Activated CD4-positive, alpha-beta T cell treated with anti-CD3 and anti-CD28 coated beads for 24 hours (primary cell): ENCODE measurements around the gene RANBP9.

ENCODE experiments used
- DNase-seq, 2 donors: peaks; one replicate each; pipeline ENCODE4 v3.0.0-alpha.2; 2020; ENCODE audit warnings: low read depth in 2 of 2

The RANBP9 gene

DNA sequence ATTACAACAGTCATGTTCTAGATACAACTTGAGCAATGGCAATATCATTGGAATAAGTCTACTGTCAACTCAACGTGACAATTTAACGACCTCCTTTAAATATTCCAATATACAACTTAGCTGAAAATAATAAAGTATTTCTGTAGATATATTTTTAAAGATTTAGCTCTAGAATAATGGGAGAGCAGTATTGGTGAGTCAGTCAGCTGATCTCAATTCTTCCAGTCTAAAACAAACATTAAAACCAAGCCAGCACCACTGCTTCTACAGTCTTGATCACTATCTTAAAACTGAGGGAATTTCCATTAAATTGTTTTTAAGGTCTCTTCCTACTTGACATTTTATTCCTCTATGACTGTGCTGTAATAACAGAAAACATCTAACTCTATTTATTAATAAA lies 58.3 kb downstream of the RANBP9 start:
- no peak for DNase-seq

DNA sequence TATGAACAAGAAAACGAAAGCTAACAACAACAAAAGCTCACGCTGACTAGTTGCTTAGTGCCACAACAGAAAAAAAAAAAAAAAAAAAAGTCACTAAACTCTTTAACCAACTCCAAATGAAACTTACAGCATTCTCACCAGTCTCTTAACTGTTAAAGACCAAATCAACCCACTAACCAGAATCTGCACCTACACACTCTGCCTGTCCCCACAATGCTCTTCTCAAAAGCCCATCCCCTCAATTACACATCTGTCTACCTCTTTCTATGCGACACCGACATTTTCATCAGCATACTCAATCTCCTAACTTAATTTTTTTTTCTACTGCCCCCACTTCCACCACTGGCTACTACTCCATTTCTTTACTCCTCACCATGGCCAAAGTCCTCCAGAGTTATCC lies 62.2 kb downstream of the RANBP9 start:
- no peak for DNase-seq

DNA sequence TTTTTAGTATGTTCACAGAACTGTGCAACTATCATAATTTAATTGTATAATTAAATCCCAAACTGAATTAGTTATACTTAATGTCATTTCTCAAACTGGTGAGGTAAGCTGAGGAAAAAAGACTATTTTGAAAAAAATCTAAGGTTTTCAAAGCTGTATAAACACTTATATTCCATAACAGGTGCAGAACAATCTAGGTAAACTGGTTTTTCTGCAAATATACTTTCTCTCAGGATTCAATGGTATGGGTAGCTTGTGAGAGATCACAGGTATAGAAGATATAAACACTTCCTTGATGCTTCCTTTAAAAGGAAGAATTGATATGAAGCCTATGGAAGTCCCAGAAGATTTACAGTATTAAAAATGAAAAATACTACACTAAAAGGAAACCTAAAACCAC lies 62.8 kb downstream of the RANBP9 start:
- no peak for DNase-seq

DNA sequence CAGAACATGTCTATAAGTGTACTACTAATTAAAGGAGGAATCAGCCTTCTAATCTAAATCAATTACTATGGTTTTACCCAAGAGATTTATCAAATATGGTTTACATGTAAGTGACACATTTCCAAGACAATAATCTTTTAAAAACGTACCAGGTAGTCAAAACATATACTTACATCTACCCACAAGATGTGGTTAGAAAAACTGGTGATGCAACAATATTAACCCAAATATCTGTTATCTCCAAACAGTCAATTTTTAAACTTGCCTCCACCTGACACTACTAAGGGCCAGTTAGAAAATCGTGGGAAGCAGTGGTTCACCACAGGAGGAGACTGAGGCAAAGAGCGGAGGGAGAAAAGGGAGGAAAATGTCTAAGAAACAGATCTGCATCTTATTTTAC lies 68.5 kb downstream of the RANBP9 start:
- no peak for DNase-seq

DNA sequence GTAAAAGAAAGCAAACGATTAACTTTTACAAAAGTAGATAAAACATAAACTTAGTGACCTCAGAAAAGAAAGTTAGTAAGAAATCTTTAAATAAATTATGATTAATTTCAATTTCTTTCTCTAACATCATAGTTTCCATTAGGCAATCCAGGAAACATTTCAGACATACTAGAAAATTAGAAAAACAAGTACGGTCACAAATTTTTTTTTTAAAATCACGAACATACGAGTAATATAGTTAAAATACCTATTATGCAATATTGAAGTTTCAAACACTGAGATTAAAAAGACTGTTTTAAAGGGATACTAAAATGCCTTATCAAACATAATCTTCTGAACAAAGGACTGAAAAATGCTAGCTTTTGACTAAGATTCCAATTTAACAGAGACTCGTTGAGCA lies 70.3 kb downstream of the RANBP9 start:
- DNase-seq = no peak

DNA sequence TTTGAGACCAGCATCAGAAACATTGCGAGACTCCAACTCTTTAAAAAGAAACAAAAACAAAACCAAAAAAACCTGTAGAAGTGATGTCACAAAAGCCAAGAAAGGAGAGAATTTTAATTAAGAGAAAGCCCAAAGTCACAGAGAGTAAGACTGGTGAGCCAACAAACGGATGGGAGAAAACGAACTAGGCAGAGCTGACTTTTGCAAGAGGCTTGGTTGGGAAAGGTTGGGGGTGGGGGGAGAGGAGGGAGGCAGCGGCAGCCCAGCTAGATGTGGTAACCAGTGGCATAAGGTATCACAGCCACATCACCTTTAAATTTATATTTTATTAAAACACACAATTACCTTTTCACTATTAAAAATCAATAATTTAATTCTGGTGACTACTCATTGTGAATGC lies 73.0 kb downstream of the RANBP9 start:
- no peak for DNase-seq

DNA sequence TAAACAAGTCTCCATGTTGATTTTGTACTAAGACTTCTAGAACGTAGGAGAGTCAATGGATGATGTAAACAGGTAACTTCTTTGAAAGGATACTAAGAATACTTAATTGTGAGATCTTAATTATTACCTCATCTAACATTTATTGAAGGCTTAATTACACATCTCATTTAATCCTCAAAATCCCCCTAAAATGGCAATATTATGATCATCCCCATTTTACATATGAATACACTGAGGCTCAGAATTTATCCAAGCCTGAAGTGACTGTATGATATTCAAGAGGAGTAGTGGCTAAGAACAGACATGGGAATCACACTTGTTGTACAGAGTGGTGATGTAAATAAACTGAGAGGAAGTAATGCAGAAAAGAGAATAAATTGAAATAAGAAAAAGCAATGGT lies 73.6 kb downstream of the RANBP9 start:
- no peak for DNase-seq

DNA sequence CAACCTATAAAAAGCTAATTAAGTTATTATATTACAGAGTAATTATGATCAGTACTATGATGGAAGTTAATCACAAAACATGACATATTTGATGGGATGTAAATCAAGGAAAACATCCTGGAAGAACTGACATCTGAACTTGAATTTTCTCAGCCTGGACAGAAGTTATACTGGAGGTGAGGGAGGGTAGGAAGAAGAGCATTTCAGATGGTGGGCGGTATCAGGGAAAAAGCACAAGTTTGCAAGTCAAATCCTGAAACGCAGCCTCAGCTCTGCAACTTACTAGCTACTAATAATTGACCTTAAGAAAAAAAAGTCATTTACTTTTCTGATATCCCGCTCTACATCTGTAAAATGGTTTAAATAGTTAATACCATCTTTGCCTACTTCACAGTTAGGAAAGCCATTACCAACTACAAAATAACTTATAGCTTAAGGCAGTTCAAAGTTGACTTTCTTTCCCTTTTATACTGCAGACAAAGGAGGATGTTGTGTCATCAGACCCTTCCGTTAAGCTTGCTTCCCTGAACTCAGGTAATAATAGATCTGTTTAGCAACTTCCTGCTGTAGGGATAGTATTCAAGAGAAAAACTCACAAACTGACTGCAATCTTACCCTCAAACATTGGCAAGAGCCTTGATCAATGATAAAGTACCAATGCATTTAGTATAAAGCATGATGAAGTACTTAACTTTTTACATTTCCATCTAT lies 75.5 kb downstream of the RANBP9 start:
- no peak for DNase-seq

DNA sequence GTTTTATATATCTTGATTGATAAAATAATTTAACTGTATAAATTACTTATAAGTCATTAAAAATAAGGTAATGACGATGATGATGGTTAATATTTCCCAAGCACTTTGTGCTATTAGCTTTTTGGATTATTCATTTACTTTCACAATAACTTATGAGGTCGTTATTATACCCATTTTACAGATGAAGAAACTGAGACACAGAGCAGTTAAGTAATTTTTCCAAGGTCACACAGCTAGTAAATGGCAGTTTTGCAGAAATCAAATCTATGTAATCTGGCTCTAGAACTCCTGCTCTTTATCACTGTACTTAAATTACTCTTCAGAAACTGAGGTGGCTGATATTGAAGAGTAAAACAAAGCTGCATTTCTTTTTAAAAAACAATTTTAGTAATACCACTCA lies 78.3 kb downstream of the RANBP9 start:
- no peak for DNase-seq

DNA sequence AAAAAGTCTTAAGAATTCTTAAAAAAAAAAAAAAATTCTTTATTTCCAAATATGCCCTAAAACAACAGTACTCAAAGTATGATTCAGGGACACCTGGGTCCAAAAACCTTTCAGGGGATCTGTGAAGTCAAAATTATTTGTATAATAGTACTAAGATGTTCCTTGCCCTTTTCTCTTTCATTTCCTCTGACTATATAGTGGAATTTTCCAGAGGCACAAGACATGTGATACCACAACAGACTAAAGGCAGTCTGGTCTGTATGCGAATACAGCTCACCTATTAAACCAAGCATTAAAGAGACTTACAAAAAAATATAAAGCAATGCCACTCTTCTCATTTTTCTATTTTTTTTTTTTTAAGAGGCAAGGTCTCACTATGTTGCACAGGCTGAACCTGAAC lies 81.1 kb downstream of the RANBP9 start:
- DNase-seq = no peak

DNA sequence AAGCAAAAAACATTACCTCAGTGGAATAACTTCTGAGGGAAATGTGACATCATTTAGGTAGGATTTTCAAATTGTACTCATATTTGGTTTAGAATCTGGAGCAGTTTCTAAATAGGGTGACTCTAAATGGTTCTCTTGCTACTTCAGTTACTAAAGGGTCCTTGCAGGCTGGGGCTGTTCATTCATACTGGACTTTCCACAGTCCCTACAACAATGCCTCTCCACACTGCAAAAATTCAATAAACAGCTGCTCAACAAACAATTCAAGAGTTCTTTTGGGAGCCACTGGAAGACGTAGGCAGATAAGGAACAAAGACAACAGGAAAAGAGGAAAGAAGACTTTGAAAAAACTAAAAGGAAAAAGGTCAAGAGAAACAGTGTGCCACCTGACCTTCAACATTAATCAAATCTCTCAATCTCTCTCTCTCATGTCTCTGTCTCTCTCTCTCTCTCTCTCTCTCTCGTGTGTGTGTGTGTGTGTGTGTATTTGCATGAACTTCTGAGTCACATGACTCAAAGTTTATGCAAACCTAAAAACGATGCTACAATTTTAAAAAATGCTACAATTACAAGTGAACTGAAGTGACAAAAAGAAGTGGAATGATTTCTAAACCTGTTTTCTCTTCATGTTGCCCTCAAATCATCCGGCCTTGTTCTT lies 82.0 kb downstream of the RANBP9 start:
- no peak for DNase-seq

DNA sequence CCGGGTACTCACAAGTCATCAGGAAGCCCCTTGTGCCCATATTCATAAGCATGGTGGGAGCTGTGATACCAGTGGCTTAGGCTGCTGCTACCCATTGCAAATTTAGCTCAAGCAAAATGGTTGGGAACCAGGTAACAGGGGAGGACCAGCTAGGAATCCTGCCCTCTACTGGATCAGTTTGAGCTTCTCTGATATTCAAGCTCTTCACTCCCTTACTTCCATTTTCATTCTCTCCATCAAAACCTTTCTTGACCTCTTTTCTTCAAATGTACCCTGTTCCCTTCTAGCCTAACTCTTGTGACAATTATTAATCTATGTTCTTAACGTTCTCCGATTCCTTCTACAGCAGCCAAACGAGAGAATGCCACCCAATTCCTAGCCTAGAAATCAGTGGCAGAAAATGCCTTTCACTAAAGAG lies 86.8 kb downstream of the RANBP9 start:
- DNase-seq = no peak

DNA sequence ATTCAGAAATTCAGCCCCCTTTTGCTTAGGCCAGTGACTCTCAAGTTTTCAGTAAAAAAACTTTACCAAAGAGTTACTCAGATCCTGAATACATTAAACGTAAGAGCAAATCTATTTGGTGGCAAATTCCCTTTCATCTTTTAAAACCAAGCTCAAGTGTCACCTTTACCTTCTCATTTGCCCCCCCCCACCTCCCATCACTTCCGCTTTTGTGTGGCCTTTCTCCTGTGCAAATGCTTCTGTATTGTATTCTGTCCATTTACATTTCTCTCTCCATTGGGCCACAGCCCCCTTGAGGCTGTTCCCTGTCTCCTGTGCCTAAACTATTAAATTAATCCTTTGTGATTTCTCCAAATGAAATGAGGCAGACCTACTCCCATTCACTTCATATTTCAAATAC lies 94.6 kb downstream of the RANBP9 start:
- no peak for DNase-seq

DNA sequence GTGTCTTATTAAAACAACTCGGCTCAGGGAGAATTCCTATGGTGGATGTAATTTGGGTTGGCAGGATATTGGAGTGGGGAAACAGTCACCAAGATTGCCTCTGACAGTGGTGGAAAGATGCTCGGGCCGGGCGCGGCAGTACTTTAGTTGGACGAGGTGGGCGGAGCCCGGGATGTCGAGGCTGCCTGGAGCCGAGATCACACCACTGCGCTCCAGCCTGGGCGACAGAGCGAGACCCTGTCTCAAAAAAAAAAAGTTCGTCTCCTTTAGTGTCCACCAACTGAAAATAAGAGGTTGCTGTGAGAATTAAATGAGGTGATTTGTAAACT lies 95.9 kb downstream of the RANBP9 start:
- peak in 1 of 2 donors; percentile 27 for DNase-seq

DNA sequence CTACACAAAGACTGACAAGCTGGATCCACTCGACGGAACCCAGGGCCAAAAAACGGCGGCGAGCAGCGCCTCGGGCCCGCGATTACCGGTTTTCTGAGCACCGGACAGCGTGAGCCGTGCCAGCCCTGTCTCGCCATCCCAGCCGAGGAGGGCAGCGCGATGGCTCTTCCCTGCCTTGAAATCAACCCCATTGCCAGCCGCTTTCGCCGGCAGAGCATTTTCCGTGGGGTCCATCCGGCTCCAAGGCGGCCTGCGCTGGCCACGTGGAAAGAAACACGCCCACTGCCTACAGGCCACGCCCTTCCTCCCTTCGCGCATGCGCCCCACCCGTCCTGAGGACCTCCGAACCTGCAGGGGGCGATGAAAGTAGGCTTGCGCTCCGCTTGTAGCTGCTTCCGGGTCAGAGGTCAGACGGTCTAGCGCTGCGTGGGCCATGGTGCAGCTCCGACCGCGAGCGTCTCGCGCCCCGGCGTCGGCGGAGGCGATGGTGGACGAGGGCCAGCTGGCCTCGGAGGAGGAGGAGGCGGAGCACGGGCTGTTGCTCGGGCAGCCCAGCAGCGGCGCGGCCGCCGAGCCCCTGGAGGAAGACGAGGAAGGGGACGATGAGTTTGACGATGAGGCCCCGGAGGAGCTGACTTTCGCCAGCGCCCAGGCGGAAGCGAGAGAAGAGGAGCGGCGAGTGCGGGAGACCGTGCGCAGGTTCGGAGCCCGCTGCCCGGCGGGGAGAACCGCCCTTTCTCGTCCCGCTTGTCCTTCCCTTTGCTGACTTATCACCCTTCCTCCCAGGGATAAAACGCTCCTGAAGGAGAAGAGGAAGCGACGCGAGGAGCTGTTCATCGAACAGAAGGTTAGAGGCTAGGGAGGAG lies 96.5 kb downstream of the RANBP9 start, which contains the start of gene NOL7:
TSS of gene NOL7 (plus strand) at position 410 of the 866 bp plus-strand sequence. CDS start at position 434, 24 bp downstream.
- peak; percentile 99 for DNase-seq

DNA sequence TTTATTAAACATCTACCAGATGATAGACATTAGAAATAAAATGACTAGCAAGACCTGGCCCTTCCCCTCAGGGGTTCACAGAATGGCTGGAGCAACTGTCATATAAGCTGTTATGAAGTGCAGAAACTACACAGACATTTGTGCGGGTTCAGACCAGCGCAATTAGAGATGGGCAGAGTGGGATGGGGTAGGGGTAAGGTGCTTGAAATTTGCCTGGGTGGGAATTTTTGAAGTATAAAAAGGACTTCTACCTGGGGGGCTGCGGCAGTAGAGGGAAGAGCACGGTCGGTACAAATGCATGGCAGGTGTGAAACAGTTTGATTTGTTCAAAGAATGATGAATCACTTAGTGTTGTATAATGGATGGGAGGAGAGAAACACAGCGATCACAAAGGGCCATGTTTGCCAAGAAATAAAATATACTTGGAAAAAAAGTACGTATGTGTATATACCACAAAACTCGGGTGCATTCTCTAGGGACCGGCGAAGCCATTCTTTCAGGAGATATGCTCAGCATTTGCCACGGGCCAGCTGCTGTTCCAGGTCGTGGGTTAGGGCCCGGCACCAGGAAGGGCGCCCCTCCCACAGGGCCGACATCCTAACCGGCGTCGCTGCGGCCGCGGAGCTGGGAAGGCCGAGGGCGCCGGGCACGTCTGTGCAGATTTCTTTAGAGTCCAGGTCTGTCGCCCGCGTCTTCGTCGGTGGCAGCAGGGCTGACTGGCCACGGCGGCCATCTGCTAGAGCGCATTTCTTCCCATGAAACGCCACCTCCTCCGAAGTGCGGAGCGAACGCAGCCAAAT lies 97.3 kb downstream of the RANBP9 start:
- peak in 1 of 2 donors; percentile 25 for DNase-seq

DNA sequence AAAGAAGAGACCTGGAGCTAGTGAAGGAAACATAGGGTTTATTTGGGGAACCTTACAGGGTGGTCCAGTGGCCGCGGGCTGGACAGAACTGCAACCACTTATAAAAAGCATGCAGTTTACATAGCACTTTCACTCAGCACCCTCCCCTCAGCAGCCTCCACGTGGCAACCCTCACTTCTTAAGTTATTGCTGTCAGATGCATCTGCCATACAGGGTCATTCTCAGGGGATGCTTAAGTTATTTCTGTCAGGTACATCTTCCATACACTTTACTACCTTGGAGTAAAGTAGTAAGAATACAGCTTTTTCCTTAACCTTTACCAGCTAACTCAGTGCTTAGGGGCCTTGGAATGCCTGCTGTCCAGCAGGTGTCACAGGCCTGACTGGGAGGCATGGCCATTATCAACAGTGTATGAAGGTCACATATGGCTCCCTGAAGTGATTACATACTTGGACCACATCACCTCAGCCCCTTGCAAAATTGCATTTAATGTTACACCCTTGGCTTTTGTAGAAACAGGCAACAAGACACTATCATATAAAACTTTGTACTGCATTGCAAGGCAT lies 98.5 kb downstream of the RANBP9 start:
- no peak for DNase-seq

DNA sequence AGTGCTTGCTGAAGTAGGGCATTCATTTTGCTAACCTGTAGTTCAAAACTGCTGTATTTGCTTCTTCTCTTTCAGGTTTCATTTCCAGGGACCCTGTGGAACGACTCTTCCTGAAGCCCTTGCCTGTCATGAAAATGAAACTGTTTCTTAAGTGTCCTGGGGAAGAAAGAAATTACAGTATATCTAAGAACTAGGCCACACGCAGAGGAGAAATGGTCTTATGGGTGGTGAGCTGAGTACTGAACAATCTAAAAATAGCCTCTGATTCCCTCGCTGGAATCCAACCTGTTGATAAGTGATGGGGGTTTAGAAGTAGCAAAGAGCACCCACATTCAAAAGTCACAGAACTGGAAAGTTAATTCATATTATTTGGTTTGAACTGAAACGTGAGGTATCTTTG lies 99.9 kb downstream of the RANBP9 start:
- DNase-seq = no peak

DNA sequence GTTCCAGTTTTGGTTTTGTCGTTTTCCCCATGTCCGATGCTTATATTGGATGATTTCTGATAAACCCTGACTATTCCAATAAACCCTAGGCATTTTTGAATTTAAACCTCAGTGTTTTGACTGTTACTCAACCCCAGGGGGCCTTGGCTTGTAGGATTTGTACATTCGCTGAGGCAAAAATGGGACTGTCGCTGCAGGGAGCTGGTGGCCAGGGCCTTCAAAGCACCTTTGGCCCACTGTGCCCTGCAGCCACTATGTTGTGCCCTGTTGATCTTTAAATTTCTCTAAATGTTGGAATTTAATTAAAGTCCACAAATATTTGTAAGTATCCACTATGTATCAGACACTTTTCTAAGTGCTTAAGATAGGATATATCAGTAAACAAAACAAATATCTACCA lies 106.0 kb downstream of the RANBP9 start:
- no peak for DNase-seq

DNA sequence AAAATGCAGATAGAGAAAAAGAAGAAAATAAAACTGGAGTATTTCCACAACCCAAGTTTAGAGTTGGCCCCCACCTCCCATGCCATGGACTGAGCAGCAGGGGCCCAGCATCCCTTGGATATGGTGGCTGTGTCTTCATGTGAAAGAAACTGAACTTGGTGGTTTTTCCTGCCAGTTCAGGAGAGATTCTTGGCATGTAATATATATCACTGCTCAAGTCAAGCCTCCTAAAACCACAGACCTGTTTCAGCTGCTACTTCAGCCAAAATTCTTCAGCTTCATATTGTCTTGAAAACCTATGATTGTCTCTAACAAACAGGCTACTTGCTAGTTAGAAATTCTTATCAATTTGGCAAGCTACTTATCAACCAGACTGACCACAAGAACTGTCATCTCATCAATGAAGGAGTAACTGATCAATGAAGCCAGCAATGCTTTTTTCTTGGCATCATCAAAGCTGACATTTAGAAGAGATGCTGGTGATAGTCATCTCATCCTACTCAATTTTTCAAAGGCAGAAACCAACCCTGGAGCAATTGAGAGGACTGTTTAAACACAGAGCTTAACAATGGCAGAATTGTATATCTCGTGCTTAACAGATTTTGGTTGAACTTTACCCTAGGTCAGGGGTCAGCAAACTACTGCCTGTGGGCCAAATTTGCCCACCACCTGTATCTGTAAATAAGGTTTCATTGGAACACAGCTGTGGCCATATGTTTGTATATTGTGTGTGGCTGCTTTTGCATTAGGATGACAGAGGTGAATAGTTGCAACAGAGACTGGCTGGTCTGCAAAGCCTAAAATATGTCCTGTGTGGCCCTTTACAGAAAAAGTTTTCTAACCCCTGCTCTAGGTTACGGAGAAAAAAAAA lies 106.9 kb downstream of the RANBP9 start:
- DNase-seq = no peak

DNA sequence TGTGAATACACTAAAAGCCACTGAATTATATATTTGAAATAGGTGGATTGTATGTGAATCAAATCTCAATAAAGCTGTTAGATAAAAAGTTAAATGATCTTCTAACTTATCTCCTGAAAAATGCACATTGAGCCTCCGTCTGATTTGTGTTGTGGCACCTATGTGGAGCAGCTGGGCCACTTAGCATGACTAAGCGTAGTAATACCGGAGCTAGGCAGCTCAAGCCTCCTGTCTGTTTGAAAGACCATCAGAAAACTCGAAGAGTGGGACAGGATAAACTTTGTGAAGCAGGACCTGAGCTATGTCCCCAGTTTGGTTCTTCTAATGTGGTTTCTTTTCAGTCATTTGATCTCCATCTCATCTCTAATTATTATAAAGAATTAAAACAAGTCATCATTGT lies 107.5 kb downstream of the RANBP9 start:
- no peak for DNase-seq
